Right forelimb (tissue), 1 donor: ENCODE results near the gene URM1.
"Not testable (repeated sequence)": the region's sequence is repeated elsewhere in the genome, so short reads cannot be mapped to it uniquely, and the experiment has no call there.

Experiments used
- DNase-seq: peaks from one replicate; pipeline ENCODE4 v3.0.0-alpha.2; 2018

URM1 gene

GRCh38 chr9:128370752-128371629, at the start of gene URM1:
TSS of gene URM1 (plus strand) at chr9:128371374. CDS start at chr9:128371381, 7 bp downstream.
- peak; percentile 98 for DNase-seq

GRCh38 chr9:128321879-128322403, 49.2 kb upstream of the URM1 start:
- no peak for DNase-seq

- peak; percentile 97 for DNase-seq
Observed at GRCh38 chr9:128322404-128323211, 48.6 kb upstream of the URM1 start, which contains the start of the genes COQ4 and TRUB2. TSS of gene COQ4 (plus strand) at chr9:128322839. CDS start at chr9:128322859, 20 bp downstream. TSS of gene TRUB2 (minus strand) at chr9:128322447. CDS start at chr9:128322408, 39 bp downstream.

- no peak for DNase-seq
Observed at GRCh38 chr9:128323212-128323730, 47.9 kb upstream of the URM1 start.

GRCh38 chr9:128323791-128324190, 47.4 kb upstream of the URM1 start:
- DNase-seq: no peak

GRCh38 chr9:128324401-128324800, 46.8 kb upstream of the URM1 start:
- no peak for DNase-seq

- no peak for DNase-seq
Observed at GRCh38 chr9:128325629-128326028, 45.5 kb upstream of the URM1 start.

GRCh38 chr9:128333451-128333869, 37.7 kb upstream of the URM1 start:
- DNase-seq: no peak

GRCh38 chr9:128335161-128335560, 36.0 kb upstream of the URM1 start:
- no peak for DNase-seq

- DNase-seq: no peak
Observed at GRCh38 chr9:128335914-128336313, 35.3 kb upstream of the URM1 start.

GRCh38 chr9:128337936-128338335, 33.2 kb upstream of the URM1 start:
- DNase-seq: no peak

- DNase-seq: not testable (repeated sequence)
Observed at GRCh38 chr9:128338852-128339614, 32.1 kb upstream of the URM1 start.

GRCh38 chr9:128339761-128340690, 31.1 kb upstream of the URM1 start, which contains the start of gene SLC27A4:
TSS of gene SLC27A4 (plus strand) at chr9:128340527. CDS start at chr9:128343133, 2,606 bp downstream.
- DNase-seq: peak; percentile 83

- no peak for DNase-seq
Observed at GRCh38 chr9:128340691-128341434, 30.3 kb upstream of the URM1 start.

- peak; percentile 58 for DNase-seq
Observed at GRCh38 chr9:128341435-128341849, 29.7 kb upstream of the URM1 start.

GRCh38 chr9:128342971-128343680, 28.0 kb upstream of the URM1 start:
- DNase-seq: no peak

- no peak for DNase-seq
Observed at GRCh38 chr9:128343855-128344254, 27.3 kb upstream of the URM1 start.

GRCh38 chr9:128344931-128345605, 26.1 kb upstream of the URM1 start:
- DNase-seq: no peak

GRCh38 chr9:128349125-128349524, 22.0 kb upstream of the URM1 start:
- DNase-seq: no peak
